Fibroblast of skin of left quadriceps (primary cell): ENCODE results near the gene ADGRL3.

Experiments
- DNase-seq, 2 experiments: peaks; one replicate each; pipeline ENCODE4 v3.0.0-alpha.2; 2013; ENCODE audit warnings: low read depth in 2 of 2

The ADGRL3 gene

GRCh38 chr4:61426229-61426628, 226.1 kb downstream of the ADGRL3 start:
- no peak for DNase-seq

- DNase-seq: no peak
Measured at GRCh38 chr4:61427099-61427817, 227.1 kb downstream of the ADGRL3 start.

DNA sequence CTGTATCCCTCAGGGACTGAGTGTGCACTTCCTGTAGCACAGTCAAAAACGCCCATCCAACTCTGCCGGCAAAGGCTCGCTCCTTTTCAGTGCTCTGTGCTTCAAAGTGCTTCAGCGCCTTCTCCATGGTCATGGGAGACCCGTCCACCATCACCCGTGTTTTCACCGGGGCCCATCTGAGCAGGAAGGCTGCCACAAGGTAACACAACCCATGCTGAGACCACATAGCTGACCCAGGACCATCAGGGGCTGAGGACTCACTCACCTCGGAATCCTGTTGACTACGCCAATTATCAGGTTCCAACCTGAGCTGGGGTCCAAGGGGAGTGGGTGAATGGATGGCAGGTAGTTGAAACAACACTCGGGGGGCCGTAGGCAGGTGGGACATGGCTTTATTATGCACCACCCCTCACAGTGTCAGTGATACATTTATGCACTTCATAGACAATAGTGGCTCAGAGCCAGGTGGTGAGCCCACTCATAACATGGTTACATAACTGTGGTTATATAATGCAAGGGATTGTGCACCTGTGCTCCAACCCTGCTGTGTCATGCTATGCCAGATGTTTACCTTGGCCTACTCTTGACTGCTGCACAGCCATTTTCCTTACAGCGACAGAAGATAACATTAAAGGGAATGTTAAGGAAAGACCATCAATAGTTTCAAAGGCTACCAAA, 227.8 kb downstream of the ADGRL3 start:
- no peak for DNase-seq

DNA sequence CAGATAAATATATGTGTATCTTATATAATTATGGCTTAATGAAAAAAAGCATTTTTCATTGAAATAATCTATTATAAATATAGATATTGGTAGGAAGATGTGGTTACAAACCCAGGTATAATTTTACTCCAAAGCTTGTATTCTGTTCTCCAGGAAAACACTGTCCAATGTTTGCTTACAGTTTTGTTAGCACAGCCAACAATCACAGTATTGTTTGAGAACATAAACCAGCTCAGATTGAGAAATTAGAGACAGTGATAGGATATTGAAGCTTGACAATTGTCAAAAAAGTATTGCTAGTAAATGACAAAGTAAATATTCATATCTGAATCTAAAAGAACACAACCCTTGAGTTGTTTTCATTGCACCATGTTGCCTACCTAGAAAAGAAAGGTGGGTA, 228.8 kb downstream of the ADGRL3 start:
- no peak for DNase-seq

- DNase-seq: no peak
Measured at GRCh38 chr4:61431131-61431530, 231.0 kb downstream of the ADGRL3 start.

DNA sequence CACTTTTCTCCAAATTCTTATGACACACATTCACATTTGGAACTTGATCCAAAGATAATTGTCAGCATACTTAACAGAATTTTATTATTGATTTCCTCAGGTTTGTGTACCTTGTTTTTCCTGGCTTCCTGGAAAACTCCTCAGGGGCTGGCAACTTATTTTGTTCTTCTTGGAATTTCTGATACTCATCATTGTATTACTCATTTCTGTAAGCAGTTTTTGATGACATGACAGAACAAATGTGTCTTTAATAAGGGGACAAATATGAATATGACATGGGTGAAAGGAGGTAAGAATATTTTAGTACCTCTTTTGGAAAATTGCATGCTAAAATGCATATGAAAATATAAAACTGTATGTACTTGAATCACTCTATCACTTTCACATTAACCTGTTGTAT, 237.8 kb downstream of the ADGRL3 start:
- DNase-seq: no peak

DNA sequence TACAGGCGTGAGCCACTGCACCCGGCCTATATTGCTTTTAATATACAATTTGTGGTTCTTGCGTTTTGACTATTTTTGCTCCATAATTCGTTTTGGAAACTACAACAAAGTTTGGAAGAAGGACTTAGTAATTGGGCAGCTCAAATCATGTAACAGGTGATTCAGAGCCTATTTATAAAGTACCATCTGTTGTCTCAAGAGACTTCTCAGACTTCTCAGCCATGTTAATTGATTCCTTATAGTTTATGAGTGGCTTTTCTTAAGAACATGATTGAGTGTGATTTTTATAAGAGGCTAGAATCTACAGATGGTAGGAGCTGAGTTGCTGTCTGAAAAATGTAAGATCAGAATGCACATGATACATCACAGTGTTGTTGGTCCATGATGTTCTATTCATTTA, 240.2 kb downstream of the ADGRL3 start:
- no peak for DNase-seq

- DNase-seq: no peak
Measured at GRCh38 chr4:61442936-61443335, 242.8 kb downstream of the ADGRL3 start.

GRCh38 chr4:61443813-61444510, 243.8 kb downstream of the ADGRL3 start:
- DNase-seq: peak; percentile 28 to 35

- DNase-seq: no peak
Measured at GRCh38 chr4:61445374-61446063, 245.4 kb downstream of the ADGRL3 start.

DNA sequence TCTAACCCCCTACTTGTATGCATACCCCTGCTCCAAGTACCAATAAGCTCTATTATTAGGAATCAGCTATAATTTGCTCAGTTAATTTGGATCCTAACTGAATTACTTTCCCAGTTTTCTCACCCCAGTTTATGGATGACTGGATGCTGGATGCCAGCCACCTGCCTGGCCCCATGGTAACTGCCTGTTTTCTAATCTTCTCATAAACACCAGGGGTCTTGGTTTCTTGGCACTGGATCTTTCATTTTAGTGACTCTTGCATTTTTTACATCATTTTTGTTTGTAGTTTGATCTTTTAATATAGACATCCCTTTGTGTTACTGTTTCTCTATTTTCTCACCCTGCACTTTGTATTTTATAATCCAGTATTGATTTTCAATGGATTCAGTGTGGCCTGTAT, 246.8 kb downstream of the ADGRL3 start:
- DNase-seq: no peak

DNA sequence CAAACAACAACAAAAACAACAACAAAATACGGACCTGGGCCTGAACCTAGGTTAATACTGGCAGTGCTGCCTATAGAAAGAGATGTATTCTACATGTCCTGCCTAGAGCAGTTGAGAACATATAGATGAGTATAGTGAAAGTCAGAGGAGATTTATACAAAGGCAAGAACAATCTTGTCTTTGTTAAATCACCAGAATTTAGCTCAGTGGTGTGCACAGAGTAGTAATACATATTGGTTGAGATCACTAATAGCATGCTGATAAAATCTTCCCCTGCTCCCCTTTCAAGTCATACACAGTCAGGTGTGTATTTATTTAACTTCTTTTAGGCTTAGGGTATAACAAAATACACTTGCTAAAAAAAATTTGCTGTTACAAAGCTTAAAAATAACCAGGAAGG, 247.8 kb downstream of the ADGRL3 start:
- DNase-seq: no peak

GRCh38 chr4:61451935-61452334, 251.8 kb downstream of the ADGRL3 start:
- DNase-seq: no peak

- no peak for DNase-seq
Measured at GRCh38 chr4:61461956-61462355, 261.8 kb downstream of the ADGRL3 start.

- peak; percentile 39 to 45 for DNase-seq
Measured at GRCh38 chr4:61462451-61463326, 262.6 kb downstream of the ADGRL3 start.

DNA sequence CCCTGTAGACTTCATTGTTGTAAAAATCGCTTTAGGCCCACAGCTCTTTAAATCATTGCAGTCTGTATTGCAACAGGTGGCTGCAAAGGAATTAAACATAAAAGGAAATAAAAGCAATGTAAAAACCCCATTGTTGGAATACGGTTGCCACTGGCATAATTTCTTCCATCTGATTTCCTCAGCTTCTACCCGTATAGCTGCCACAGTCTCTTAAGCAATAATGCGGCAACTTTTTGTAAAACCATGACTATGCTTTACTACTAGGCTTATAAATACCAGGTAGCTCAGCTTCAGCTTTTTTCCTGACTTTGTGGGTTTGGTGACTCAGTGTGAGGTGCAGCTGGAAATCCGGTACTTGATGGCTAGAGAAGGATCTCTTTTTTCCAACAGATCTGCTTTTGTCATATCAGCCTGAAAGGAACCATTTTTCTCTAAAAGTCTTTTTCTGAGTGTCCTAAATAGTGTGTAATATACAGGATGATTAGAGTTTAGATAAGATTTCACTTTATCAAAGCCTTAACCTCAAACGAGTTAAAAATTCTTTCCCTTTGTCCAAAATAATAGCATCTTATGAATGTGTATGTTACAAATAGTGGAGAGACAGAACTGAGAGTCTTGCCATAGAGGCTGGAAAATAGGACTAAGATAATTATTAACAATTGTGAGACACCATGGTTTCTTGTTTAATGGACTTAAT, 268.0 kb downstream of the ADGRL3 start:
- DNase-seq: peak in 1 of 2 experiments; percentile 9

DNA sequence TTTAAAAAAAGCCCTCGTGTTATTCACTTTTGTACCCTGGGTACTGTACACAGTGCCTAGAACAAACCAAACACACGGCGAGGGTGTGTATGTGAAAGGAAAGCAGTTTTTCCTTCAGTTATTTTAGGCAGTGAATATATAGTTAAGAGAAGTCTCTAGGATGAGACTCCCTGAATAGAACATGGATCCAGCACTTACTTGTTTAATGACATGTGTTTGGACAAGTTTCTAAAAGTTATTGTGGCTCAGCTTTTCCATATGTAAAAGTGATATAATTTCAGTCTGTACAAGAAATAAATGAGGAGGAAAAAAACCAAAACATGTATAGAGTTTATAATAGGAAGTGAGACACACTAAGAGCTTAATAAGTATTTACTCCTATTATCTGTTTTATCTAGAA, 273.2 kb downstream of the ADGRL3 start:
- no peak for DNase-seq

- DNase-seq: no peak
Measured at GRCh38 chr4:61478340-61478739, 278.2 kb downstream of the ADGRL3 start.

DNA sequence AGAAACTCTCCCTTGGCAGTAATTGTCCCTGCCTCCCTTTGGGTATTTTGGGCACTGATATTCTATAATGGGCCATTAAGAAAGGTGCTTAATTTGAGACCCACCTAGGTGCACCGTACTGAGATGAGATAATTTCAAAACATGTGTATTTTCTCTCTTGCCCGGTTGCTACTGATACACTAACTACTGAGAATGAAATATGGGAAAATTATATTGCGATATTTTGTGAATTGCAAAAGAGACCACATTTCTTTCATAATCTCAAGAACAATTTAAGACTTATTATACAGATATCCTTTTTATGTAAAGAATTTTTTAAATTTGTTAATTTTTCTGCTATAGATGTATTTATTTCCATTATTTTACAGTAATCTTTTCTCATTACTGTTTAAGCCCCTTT, 284.9 kb downstream of the ADGRL3 start:
- no peak for DNase-seq

GRCh38 chr4:61489927-61490326, 289.8 kb downstream of the ADGRL3 start:
- no peak for DNase-seq

GRCh38 chr4:61493041-61493440, 292.9 kb downstream of the ADGRL3 start:
- no peak for DNase-seq
